HCT116 (cell line): ENCODE measurements around the gene CLDN5. TPM values are rescaled to one million over a fixed set of nuclear protein-coding genes. Genes with fewer than 3 reads are reported as not detected.

Source experiments
- ATAC-seq: fragments of 200-7000 bp; cut with Tn5 transposase; 2 replicates; pipeline ENCODE4 v1.9.1; 2020; ENCODE audit warnings: mild to moderate bottlenecking, moderate library complexity
- BruUV-seq: library from RNA; stranded (reverse); fragments of 400-500 nt; replicated peaks from 2 replicates; lab custom pipeline; 2021; lab: Mats Ljungman, UMichigan
- CTCF ChIA-PET: fragments of 300-600 bp; sonication (Branson Sonifier 250); formaldehyde crosslinking; loops from one replicate; lab custom pipeline; 2021; ENCODE audit warnings: antibody characterized with exemption; lab: Charles Lee
- POLR2A ChIA-PET: fragments of 300-600, 350-600 bp; sonication (Branson Sonifier 250); formaldehyde crosslinking; loops from one replicate; lab custom pipeline; 2021; ENCODE audit warnings: antibody characterized with exemption; lab: Charles Lee
- RAD21 ChIA-PET, 2 experiments: fragments of 300-600 bp; sonication (Branson Sonifier 250); formaldehyde crosslinking; loops; one replicate each; lab custom pipeline; 2023; ENCODE audit warnings: low total read pairs in 2 of 2; ENCODE audit not compliant: uncharacterized antibody in 2 of 2, unreplicated experiment in 2 of 2, low non-redundant PET in 1 of 2; lab: Charles Lee
- DNase-seq: peaks from one replicate; pipeline ENCODE4 v3.0.0-alpha.2; 2010; ENCODE audit warnings: low read depth, low spot score
- H2AFZ ChIP-seq: fragments of 200-600 bp; shearing (Covaris generic), sonication (generic); 2 replicates; pipeline ENCODE4 v1.6.1; 2017; ENCODE audit warnings: low read depth, mixed run types, mixed read lengths, antibody characterized with exemption, low read length; ENCODE audit not compliant: poor library complexity, severe bottlenecking
- H3K27ac ChIP-seq: 2 replicates; pipeline ENCODE4 v1.5.1; 2012; ENCODE audit warnings: low read depth, low read length
- H3K27me3 ChIP-seq: fragments of 200-600 bp; sonication (generic); 2 replicates; pipeline ENCODE4 v1.6.1; 2016; ENCODE audit warnings: mixed run types, low read length, mixed read lengths; ENCODE audit not compliant: insufficient read depth
- H3K36me3 ChIP-seq, 2 experiments: fragments of 200-500 bp in 1 of 2; fragments of 200-600 bp in 1 of 2; sonication (Bioruptor generic) in 1 of 2; sonication (generic) in 1 of 2; 2 replicates each; pipeline versions ENCODE4 v1.5.1 to v1.6.1; 2014 to 2016; ENCODE audit warnings: low read length in 2 of 2, inconsistent platforms in 1 of 2, mixed read lengths in 1 of 2, mixed run types in 1 of 2; ENCODE audit not compliant: insufficient read depth in 2 of 2, control insufficient read depth in 1 of 2
- H3K4me1 ChIP-seq, 2 experiments: fragments of 200-600 bp in 1 of 2; sonication (generic) in 1 of 2; 2 replicates each; pipeline versions ENCODE4 v1.5.1 to v1.6.1; 2012 to 2017; ENCODE audit warnings: low read length in 2 of 2, inconsistent platforms in 1 of 2, mild to moderate bottlenecking in 1 of 2, mixed read lengths in 1 of 2, mixed run types in 1 of 2, moderate library complexity in 1 of 2; ENCODE audit not compliant: insufficient read depth in 2 of 2, control insufficient read depth in 1 of 2
- H3K4me2 ChIP-seq: fragments of 200-600 bp; sonication (generic); 2 replicates; pipeline ENCODE4 v1.6.1; 2017; ENCODE audit warnings: mixed run types, low read length, mixed read lengths
- H3K4me3 ChIP-seq, 2 experiments: fragments of 200-600 bp in 1 of 2; sonication (generic) in 1 of 2; replicated peaks in 1 of 2; 2 replicates each; pipeline ENCODE4 v1.5.1; 2011 to 2016; ENCODE audit warnings: low read length in 2 of 2, control low read depth in 1 of 2, low read depth in 1 of 2, mild to moderate bottlenecking in 1 of 2, mixed read lengths in 1 of 2, mixed run types in 1 of 2
- H3K79me2 ChIP-seq: fragments of 200-600 bp; sonication (generic); 2 replicates; pipeline ENCODE4 v1.6.1; 2017; ENCODE audit warnings: mild to moderate bottlenecking, mixed run types, low read length, moderate library complexity, mixed read lengths; ENCODE audit not compliant: insufficient read depth
- H3K9ac ChIP-seq: fragments of 200-600 bp; sonication (generic); 2 replicates; pipeline ENCODE4 v1.6.1; 2016; ENCODE audit warnings: low read length, mixed read lengths
- H3K9me2 ChIP-seq: fragments of 200-600 bp; sonication (generic), shearing (Covaris generic); 2 replicates; pipeline ENCODE4 v1.6.1; 2017; ENCODE audit warnings: mixed run types, mild to moderate bottlenecking, moderate library complexity; ENCODE audit not compliant: insufficient read depth
- H3K9me3 ChIP-seq, 2 experiments: fragments of 200-500 bp in 1 of 2; fragments of 200-600 bp in 1 of 2; sonication (Bioruptor generic) in 1 of 2; sonication (generic) in 1 of 2; 2 replicates each; pipeline ENCODE4 v1.6.1; 2014 to 2017; ENCODE audit warnings: low read length in 2 of 2, mixed read lengths in 2 of 2, inconsistent platforms in 1 of 2, low read depth in 1 of 2, mild to moderate bottlenecking in 1 of 2, mixed run types in 1 of 2, moderate library complexity in 1 of 2; ENCODE audit not compliant: control insufficient read depth in 1 of 2, insufficient read depth in 1 of 2
- H4K20me1 ChIP-seq: fragments of 200-600 bp; sonication (generic), shearing (Covaris generic); 2 replicates; pipeline ENCODE4 v1.6.1; 2017; ENCODE audit warnings: mixed run types, mild to moderate bottlenecking, moderate library complexity; ENCODE audit not compliant: insufficient read depth
- CBX3 ChIP-seq: IDR thresholded peaks from 2 replicates; pipeline ENCODE4 v1.6.1; 2012; ENCODE audit warnings: low read depth
- CEBPB ChIP-seq: IDR thresholded peaks from 2 replicates; pipeline ENCODE4 v1.6.1; 2012; ENCODE audit warnings: low read depth
- ELF1 ChIP-seq: IDR thresholded peaks from 2 replicates; pipeline ENCODE4 v1.6.1; 2012; ENCODE audit warnings: low read depth, borderline replicate concordance
- EZH2 ChIP-seq: fragments of 200-600 bp; sonication (generic); IDR thresholded peaks from 2 replicates; pipeline ENCODE4 v1.6.1; 2017; ENCODE audit warnings: antibody characterized with exemption, mixed run types
- EZH2phosphoT487 ChIP-seq: fragments of 200-600 bp; IDR thresholded peaks from 2 replicates; pipeline ENCODE4 v1.6.1; 2018; ENCODE audit warnings: antibody characterized with exemption, borderline replicate concordance
- FOSL1 ChIP-seq: IDR thresholded peaks from 2 replicates; pipeline ENCODE4 v1.6.1; 2012; ENCODE audit warnings: low read depth
- POLR2AphosphoS5 ChIP-seq: IDR thresholded peaks from 2 replicates; pipeline ENCODE4 v1.6.1; 2011; ENCODE audit warnings: mild to moderate bottlenecking, low read depth, low read length, moderate library complexity
- RAD21 ChIP-seq: IDR thresholded peaks from 2 replicates; pipeline ENCODE4 v1.6.1; 2012; ENCODE audit warnings: low read depth, mild to moderate bottlenecking
- SIN3A ChIP-seq: IDR thresholded peaks from 2 replicates; pipeline ENCODE4 v1.6.1; 2012; ENCODE audit warnings: low read depth
- SRF ChIP-seq: IDR thresholded peaks from 2 replicates; pipeline ENCODE4 v1.6.1; 2012; ENCODE audit warnings: low read depth
- TCF7L2 ChIP-seq: IDR thresholded peaks from 2 replicates; pipeline ENCODE4 v1.7.0; 2011; ENCODE audit warnings: borderline replicate concordance, inconsistent platforms; ENCODE audit not compliant: insufficient read depth, insufficient read length; ENCODE audit errors: extremely low read depth
- YY1 ChIP-seq: IDR thresholded peaks from 2 replicates; pipeline ENCODE4 v1.6.1; 2011; ENCODE audit warnings: low read length, low read depth, moderate library complexity, mild to moderate bottlenecking; ENCODE audit not compliant: insufficient replicate concordance; ENCODE audit errors: extremely low read depth
- ZFX ChIP-seq: fragments of 450-650 bp; IDR thresholded peaks from 2 replicates; pipeline ENCODE4 v1.6.1; 2017
- ZNF274 ChIP-seq: fragments of 200-500 bp; sonication (Bioruptor generic); IDR thresholded peaks from 2 replicates; pipeline ENCODE4 v1.6.1; 2014; ENCODE audit warnings: mild to moderate bottlenecking, low read depth, low read length, inconsistent platforms
- intact Hi-C: fragments of 100-400 bp; cut with micrococcal nuclease; formaldehyde crosslinking; loops from 2 replicates; pipeline ENCODE4 v1.10.0; 2022
- total RNA-seq: library from RNA; stranded (reverse); gene quantifications from one replicate; pipeline ENCODE4 v1.2.1, GENCODE V29; 2021; ENCODE audit not compliant: unreplicated experiment
- TF ChIP-seq, protein P1 (sequence below), 3 experiments: fragments of 200-600 bp in 1 of 3; sonication (generic) in 1 of 3; IDR thresholded peaks in 2 of 3; conservative IDR thresholded peaks in 1 of 3; 2 replicates each; pipeline ENCODE4 v1.5.1; 2012 to 2017; ENCODE audit warnings: low read depth in 2 of 3, low read length in 2 of 3, antibody characterized with exemption in 1 of 3, borderline replicate concordance in 1 of 3, control low read depth in 1 of 3, mild to moderate bottlenecking in 1 of 3, mixed read lengths in 1 of 3, mixed run types in 1 of 3, moderate library complexity in 1 of 3; ENCODE audit not compliant: insufficient read depth in 1 of 3
- TF ChIP-seq, protein P2 (sequence below): IDR thresholded peaks from 2 replicates; pipeline ENCODE4 v1.6.1; 2012
- TF ChIP-seq, protein P3 (sequence below): IDR thresholded peaks from 2 replicates; pipeline ENCODE4 v1.6.1; 2011; ENCODE audit warnings: mild to moderate bottlenecking, low read length, moderate library complexity; ENCODE audit not compliant: insufficient replicate concordance; ENCODE audit errors: extremely low read depth
- TF ChIP-seq, protein P4 (sequence below): IDR thresholded peaks from 2 replicates; pipeline ENCODE4 v1.6.1; 2012

Gene CLDN5
- total RNA-seq, 1 experiment from 2014 or later = 0.32 TPM

DNA sequence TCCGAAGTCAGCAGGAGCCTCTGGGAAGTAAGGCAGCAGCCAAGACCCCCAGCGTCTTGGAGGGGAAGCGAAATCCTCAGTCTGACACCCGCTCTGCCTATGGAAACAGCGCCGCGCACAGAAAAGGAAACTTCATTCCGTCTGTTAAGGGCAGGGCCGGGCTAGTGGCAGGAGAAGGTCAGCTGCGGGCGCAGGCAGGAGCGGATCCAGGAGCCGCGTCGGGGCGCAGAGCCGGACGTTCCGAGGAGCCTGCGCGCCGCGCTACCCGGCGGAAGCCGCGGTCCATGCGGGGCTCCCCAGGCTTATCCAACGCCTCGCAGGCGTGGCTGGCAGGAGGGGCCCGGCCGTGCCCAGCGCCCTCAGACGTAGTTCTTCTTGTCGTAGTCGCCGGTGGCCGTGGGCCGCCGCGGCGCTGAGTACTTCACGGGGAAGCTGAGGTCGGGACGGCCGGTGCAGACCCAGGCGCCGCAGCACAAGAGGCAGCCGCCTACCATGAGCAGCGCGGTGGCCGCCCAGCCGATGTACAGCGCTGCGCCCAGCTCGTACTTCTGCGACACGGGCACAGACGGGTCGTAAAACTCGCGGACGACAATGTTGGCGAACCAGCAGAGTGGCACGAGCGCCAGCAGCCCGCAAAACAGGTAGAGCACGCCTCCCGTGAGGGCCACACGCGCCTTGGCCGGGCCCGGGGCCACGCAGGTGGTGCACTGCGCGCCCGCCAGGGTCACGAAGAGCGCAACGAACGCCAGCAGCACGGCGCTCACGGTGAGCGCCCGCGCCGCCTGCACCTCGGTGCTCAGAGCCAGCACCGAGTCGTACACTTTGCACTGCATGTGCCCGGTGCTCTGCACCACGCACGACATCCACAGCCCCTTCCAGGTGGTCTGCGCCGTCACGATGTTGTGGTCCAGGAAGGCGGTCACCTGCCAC is 705 bp downstream of the CLDN5 start:
- no peaks in the 10 kb centered on the region for H3K9me3 ChIP-seq
- ChIA-PET POLR2A (no interaction called here), RAD21 (no interaction called here), CTCF (no interaction called here)
- ATAC-seq = no peak
- DNase-seq = no peak
- no peaks in the 10 kb centered on the region for H3K36me3 ChIP-seq
- intact Hi-C loops = no loop called here
- H3K27ac ChIP-seq = no peak overlapping the region
- H3K4me3 ChIP-seq = no peak overlapping the region
- no peaks in the 10 kb centered on the region for H3K27me3 ChIP-seq
- peaks cover 0 to 5% of the 10 kb centered on the region in 2 experiments; a peak in 1 of 4 replicates for H3K4me1 ChIP-seq
- H3K9me2 ChIP-seq = no peaks in the 10 kb centered on the region
- TF ChIP-seq ZNF274 (no peak), CBX3 (no peak), ZFX (no peak), SRF (no peak), TCF7L2 (no peak), EZH2 (no peak), POLR2AphosphoS5 (no peak), CEBPB (no peak), SIN3A (no peak), FOSL1 (no peak), ELF1 (no peak), YY1 (no peak), RAD21 (no peak), EZH2phosphoT487 (no peak)
- TF ChIP-seq, protein P1, sequence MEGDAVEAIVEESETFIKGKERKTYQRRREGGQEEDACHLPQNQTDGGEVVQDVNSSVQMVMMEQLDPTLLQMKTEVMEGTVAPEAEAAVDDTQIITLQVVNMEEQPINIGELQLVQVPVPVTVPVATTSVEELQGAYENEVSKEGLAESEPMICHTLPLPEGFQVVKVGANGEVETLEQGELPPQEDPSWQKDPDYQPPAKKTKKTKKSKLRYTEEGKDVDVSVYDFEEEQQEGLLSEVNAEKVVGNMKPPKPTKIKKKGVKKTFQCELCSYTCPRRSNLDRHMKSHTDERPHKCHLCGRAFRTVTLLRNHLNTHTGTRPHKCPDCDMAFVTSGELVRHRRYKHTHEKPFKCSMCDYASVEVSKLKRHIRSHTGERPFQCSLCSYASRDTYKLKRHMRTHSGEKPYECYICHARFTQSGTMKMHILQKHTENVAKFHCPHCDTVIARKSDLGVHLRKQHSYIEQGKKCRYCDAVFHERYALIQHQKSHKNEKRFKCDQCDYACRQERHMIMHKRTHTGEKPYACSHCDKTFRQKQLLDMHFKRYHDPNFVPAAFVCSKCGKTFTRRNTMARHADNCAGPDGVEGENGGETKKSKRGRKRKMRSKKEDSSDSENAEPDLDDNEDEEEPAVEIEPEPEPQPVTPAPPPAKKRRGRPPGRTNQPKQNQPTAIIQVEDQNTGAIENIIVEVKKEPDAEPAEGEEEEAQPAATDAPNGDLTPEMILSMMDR (IDR thresholded peaks at IDR 0.05 in 2 of 3, conservative IDR thresholded peaks at IDR 0.05 in 1 of 3; ENCODE audit: borderline replicate concordance in 1 of 3, insufficient read depth in 1 of 3, low read depth in 2 of 3, low read length in 2 of 3) = no peak
- TF ChIP-seq, protein P2, sequence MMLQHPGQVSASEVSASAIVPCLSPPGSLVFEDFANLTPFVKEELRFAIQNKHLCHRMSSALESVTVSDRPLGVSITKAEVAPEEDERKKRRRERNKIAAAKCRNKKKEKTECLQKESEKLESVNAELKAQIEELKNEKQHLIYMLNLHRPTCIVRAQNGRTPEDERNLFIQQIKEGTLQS = no peak
- TF ChIP-seq, protein P3, sequence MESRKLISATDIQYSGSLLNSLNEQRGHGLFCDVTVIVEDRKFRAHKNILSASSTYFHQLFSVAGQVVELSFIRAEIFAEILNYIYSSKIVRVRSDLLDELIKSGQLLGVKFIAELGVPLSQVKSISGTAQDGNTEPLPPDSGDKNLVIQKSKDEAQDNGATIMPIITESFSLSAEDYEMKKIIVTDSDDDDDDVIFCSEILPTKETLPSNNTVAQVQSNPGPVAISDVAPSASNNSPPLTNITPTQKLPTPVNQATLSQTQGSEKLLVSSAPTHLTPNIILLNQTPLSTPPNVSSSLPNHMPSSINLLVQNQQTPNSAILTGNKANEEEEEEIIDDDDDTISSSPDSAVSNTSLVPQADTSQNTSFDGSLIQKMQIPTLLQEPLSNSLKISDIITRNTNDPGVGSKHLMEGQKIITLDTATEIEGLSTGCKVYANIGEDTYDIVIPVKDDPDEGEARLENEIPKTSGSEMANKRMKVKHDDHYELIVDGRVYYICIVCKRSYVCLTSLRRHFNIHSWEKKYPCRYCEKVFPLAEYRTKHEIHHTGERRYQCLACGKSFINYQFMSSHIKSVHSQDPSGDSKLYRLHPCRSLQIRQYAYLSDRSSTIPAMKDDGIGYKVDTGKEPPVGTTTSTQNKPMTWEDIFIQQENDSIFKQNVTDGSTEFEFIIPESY = no peak
- TF ChIP-seq, protein P4, sequence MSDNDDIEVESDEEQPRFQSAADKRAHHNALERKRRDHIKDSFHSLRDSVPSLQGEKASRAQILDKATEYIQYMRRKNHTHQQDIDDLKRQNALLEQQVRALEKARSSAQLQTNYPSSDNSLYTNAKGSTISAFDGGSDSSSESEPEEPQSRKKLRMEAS = no peak
- no peak overlapping the region for H3K9ac ChIP-seq
- no peaks in the 10 kb centered on the region for H4K20me1 ChIP-seq
- no TSS peak for BruUV-seq
- no peak overlapping the region for H3K4me2 ChIP-seq
- no peaks in the 10 kb centered on the region for H3K79me2 ChIP-seq
- H2AFZ ChIP-seq = no peak overlapping the region
